ENCODE measurements around the gene AOAH.

DNA sequence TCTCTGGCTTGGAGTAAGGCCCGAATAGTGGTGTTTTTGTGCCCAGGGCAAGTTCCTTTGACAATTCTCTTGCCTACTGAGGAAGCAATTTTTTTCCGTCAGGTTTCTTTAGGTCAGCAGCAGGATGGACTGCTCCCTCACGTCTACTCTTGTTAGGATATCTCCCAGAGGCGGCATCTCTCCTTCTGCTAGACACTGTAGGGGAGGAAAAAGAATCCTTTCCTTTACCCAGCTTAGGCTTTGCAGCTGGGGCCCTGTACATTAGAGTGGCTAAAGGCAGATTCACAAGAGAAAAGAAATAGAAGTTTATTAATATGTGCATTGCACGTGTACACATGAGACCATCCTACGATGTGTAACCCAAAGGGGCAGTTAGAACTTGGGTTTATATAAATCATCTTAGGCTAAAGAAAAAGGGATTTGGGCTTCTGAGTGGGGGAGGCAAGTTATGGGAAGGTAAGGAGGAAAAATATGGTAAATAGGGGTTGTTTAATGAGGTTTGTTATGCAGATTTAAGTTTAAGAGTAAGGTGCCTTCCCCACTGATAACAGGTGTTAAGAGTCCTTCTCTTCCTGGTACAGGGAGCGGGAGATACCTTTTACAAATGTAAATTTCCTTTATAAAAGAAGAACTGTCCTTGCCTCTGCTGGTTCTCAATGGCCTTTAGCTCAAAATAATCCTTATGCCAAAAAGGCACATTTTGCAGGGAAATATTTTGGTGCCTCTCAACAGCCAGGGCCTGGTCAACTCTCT lies 156.4 kb downstream of the AOAH start:
- TF ChIP-seq, protein P1, sequence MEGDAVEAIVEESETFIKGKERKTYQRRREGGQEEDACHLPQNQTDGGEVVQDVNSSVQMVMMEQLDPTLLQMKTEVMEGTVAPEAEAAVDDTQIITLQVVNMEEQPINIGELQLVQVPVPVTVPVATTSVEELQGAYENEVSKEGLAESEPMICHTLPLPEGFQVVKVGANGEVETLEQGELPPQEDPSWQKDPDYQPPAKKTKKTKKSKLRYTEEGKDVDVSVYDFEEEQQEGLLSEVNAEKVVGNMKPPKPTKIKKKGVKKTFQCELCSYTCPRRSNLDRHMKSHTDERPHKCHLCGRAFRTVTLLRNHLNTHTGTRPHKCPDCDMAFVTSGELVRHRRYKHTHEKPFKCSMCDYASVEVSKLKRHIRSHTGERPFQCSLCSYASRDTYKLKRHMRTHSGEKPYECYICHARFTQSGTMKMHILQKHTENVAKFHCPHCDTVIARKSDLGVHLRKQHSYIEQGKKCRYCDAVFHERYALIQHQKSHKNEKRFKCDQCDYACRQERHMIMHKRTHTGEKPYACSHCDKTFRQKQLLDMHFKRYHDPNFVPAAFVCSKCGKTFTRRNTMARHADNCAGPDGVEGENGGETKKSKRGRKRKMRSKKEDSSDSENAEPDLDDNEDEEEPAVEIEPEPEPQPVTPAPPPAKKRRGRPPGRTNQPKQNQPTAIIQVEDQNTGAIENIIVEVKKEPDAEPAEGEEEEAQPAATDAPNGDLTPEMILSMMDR (conservative IDR thresholded peaks at IDR 0.05; ENCODE audit: low read depth, low read length) = no peak
- TF ChIP-seq POLR2A (IDR thresholded peaks at IDR 0.05; ENCODE audit: low read depth, low read length) = no peak
- TF ChIP-seq, protein P2, sequence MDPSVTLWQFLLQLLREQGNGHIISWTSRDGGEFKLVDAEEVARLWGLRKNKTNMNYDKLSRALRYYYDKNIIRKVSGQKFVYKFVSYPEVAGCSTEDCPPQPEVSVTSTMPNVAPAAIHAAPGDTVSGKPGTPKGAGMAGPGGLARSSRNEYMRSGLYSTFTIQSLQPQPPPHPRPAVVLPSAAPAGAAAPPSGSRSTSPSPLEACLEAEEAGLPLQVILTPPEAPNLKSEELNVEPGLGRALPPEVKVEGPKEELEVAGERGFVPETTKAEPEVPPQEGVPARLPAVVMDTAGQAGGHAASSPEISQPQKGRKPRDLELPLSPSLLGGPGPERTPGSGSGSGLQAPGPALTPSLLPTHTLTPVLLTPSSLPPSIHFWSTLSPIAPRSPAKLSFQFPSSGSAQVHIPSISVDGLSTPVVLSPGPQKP (IDR thresholded peaks at IDR 0.05; ENCODE audit: borderline replicate concordance, low read depth, low read length) = no peak
- no peak for TF ChIP-seq BHLHE40 (IDR thresholded peaks at IDR 0.05; ENCODE audit: low read depth, low read length)
- TF ChIP-seq FOS (IDR thresholded peaks at IDR 0.05; ENCODE audit: low read depth, low read length) = no peak
- no peak for TF ChIP-seq RFX5 (IDR thresholded peaks at IDR 0.05; ENCODE audit: low read depth, low read length)
- no peak for TF ChIP-seq CEBPB (IDR thresholded peaks at IDR 0.05; ENCODE audit: low read depth, low read length)
- TF ChIP-seq CHD1 (IDR thresholded peaks at IDR 0.05; ENCODE audit: low read depth, low read length) = no peak
- TF ChIP-seq MAFK (IDR thresholded peaks at IDR 0.05; ENCODE audit: low read depth, low read length) = no peak
- TF ChIP-seq RAD21 (IDR thresholded peaks at IDR 0.05; ENCODE audit: low read length) = no peak

Data from IMR-90 (cell line).